H7 (cell line): ENCODE results near the gene COL27A1. TPM values are rescaled to one million over a fixed set of nuclear protein-coding genes. Genes with fewer than 3 reads are reported as not detected.

Experiments used
- DNase-seq: peaks from one replicate; pipeline ENCODE4 v3.0.0; 2012
- H3K27me3 ChIP-seq: 2 replicates; pipeline ENCODE4 v1.6.0; 2011; ENCODE audit warnings: mild to moderate bottlenecking, low read length; ENCODE audit not compliant: control insufficient read depth, insufficient read depth
- H3K36me3 ChIP-seq: replicated peaks from 2 replicates; pipeline ENCODE4 v1.5.1; 2011; ENCODE audit warnings: low read length; ENCODE audit not compliant: control insufficient read depth, insufficient read depth
- H3K4me3 ChIP-seq: 2 replicates; pipeline ENCODE4 v1.5.1; 2011; ENCODE audit warnings: low read depth, mild to moderate bottlenecking, control low read depth, low read length, moderate library complexity; ENCODE audit not compliant: insufficient read depth
- total RNA-seq: library from RNA; depleted of rRNA; stranded (reverse); fragments of >200 nt; shearing (Covaris generic); gene quantifications from 2 replicates; pipeline ENCODE4 v1.2.3, GENCODE V29; 2014

COL27A1 gene
- total RNA-seq, 1 experiment from 2014 or later, result 10.5 TPM

GRCh38 chr9:114174876-114175771 is 19.8 kb downstream of the COL27A1 start:
- no peaks in the 10 kb centered on the region for H3K27me3 ChIP-seq
- no peaks in the 10 kb centered on the region for H3K36me3 ChIP-seq
- DNase-seq, result peak; percentile 64
- no peak overlapping the region for H3K4me3 ChIP-seq

DNA sequence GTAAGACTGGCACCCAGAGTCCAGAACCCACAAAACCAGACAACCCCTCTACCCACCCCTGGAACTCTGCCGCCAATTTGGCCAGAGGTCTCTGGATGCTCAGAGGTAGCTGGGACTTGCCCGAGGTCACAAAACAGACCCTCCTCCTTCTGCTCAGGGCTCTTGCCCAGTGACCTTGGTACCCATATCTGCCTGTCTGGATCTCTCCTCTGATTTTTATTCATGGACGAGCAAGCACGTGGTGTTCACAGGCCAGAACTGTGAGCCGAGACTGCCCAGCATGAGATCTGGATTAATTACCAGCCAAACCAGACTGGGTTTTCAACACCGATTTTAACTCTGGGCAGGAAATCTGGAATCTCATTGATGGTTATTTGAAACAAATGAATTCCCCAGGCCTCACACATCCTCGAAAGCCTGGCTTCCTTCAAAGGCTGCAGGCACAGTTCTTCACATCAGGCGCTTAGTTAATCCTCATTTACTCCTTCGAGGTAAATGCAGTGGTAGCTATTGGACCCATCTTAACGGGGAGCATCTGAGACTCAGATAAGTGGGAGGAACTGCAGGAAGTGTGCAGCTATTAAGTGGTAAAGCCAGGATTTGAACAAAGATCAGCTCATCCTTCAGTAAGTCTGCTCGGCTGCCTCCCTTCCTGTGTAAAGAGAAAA is 21.4 kb downstream of the COL27A1 start:
- no peak for DNase-seq
- no peaks in the 10 kb centered on the region for H3K27me3 ChIP-seq
- H3K4me3 ChIP-seq, result no peak overlapping the region
- no peaks in the 10 kb centered on the region for H3K36me3 ChIP-seq

GRCh38 chr9:114177423-114178064 is 22.2 kb downstream of the COL27A1 start:
- Histone ChIP-seq H3K36me3 (no peaks in the 10 kb centered on the region), H3K4me3 (no peak overlapping the region), H3K27me3 (no peaks in the 10 kb centered on the region)
- DNase-seq, result no peak

- DNase-seq, result no peak
- Histone ChIP-seq H3K27me3 (no peaks in the 10 kb centered on the region), H3K4me3 (no peak overlapping the region), H3K36me3 (no peaks in the 10 kb centered on the region)
Measured at GRCh38 chr9:114178076-114178475, 22.7 kb downstream of the COL27A1 start.

DNA sequence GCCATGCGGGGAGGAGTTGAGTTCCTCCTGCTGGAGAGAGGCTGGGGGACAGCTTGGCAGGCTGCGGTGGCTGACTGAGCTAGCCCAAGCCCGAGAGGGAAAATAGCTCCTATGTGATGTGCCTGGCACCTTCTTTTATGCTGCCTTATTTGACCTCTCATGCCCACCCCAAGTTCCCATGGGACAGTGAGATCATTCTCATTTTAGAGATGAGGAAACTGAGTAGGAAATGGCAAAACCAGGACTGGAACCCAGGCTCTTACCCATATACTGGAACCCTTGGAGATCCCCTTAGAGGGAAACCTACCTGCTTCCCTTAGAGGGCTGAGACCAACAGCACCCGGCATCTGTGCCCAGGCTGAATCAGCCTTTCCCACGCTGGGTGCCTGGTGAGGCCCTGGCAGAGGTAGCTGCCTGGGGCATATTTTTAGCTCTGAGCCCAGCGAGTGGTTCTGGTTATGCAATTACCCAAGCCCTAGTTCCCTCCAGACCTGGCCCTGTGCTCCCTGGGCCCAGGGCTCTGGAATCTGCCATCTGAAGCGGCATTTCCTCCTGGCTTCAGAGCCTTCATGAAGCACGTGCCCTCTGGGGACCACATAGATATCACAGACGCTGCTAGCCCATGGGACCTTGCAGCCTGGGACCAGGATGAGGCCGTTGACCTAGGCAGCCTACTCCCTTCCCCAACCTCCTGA is 23.6 kb downstream of the COL27A1 start:
- no peak for DNase-seq

GRCh38 chr9:114179516-114179915 is 24.2 kb downstream of the COL27A1 start:
- no peak for DNase-seq
- H3K27me3 ChIP-seq, result no peaks in the 10 kb centered on the region
- H3K36me3 ChIP-seq, result peaks cover 1% of the 10 kb centered on the region; the same call in 1 of the 2 replicates
- no peak overlapping the region for H3K4me3 ChIP-seq

More for the DNA sequence above, 23.6 kb downstream of the COL27A1 start:
- Histone ChIP-seq H3K36me3 (no peaks in the 10 kb centered on the region), H3K4me3 (no peak overlapping the region), H3K27me3 (no peaks in the 10 kb centered on the region)

GRCh38 chr9:114180696-114181606 is 25.6 kb downstream of the COL27A1 start:
- H3K27me3 ChIP-seq, result no peaks in the 10 kb centered on the region
- H3K36me3 ChIP-seq, result peaks cover 2% of the 10 kb centered on the region; the same call in 1 of the 2 replicates
- H3K4me3 ChIP-seq, result no peak overlapping the region
- no peak for DNase-seq

- H3K36me3 ChIP-seq, result peaks cover 4% of the 10 kb centered on the region; the same call in 1 of the 2 replicates
- no peak for DNase-seq
- no peak overlapping the region for H3K4me3 ChIP-seq
- H3K27me3 ChIP-seq, result no peaks in the 10 kb centered on the region
Measured at GRCh38 chr9:114181607-114182409, 26.5 kb downstream of the COL27A1 start.

DNA sequence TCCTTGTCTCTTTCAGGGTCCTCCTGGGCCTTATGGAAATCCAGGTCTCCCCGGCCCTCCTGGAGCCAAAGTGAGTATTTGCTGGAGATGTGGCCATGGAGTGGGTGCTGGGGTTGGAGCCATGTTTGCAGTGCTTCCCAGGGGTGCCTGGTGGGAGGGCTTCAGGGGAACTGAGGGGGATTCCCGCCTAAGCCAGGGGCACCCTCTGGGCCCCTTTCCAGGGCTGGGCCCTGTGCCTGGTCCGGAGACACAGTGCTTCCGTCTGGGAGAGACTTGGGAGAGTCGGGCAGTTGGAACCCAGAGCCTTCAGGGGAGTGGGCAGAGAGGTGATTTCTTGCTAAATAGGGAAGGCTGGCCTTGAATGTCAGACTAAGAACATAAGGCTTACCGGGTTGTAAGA is 27.7 kb downstream of the COL27A1 start:
- peaks cover 4% of the 10 kb centered on the region; the same call in 1 of the 2 replicates for H3K36me3 ChIP-seq
- H3K4me3 ChIP-seq, result no peak overlapping the region
- no peaks in the 10 kb centered on the region for H3K27me3 ChIP-seq
- DNase-seq, result no peak

DNA sequence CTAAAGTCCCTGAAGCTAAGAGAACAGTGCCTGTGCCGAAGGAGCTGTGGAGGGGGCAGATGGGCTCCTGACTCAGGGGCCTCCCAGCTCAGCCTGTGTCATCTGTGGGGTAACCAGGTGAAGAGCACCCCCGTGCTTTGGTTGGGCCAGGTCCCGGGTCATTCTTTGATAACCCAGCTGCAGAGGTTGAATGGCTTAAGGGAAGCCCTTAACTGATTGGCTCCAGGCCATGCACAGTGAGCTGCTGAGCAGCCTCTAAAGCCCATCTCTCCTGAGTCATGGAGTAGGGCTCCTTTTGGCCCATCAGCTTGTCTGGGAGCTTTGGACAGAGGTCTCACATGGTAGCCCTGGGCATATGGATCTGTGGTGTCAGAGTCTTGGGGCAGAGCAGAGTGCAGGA is 28.7 kb downstream of the COL27A1 start:
- DNase-seq, result no peak
- Histone ChIP-seq H3K4me3 (no peak overlapping the region), H3K36me3 (peaks cover 4% of the 10 kb centered on the region; the same call in 1 of the 2 replicates), H3K27me3 (no peaks in the 10 kb centered on the region)

GRCh38 chr9:114184866-114185265 is 29.5 kb downstream of the COL27A1 start:
- peaks cover 4% of the 10 kb centered on the region; the same call in 1 of the 2 replicates for H3K36me3 ChIP-seq
- no peak for DNase-seq
- H3K4me3 ChIP-seq, result no peak overlapping the region
- no peaks in the 10 kb centered on the region for H3K27me3 ChIP-seq

DNA sequence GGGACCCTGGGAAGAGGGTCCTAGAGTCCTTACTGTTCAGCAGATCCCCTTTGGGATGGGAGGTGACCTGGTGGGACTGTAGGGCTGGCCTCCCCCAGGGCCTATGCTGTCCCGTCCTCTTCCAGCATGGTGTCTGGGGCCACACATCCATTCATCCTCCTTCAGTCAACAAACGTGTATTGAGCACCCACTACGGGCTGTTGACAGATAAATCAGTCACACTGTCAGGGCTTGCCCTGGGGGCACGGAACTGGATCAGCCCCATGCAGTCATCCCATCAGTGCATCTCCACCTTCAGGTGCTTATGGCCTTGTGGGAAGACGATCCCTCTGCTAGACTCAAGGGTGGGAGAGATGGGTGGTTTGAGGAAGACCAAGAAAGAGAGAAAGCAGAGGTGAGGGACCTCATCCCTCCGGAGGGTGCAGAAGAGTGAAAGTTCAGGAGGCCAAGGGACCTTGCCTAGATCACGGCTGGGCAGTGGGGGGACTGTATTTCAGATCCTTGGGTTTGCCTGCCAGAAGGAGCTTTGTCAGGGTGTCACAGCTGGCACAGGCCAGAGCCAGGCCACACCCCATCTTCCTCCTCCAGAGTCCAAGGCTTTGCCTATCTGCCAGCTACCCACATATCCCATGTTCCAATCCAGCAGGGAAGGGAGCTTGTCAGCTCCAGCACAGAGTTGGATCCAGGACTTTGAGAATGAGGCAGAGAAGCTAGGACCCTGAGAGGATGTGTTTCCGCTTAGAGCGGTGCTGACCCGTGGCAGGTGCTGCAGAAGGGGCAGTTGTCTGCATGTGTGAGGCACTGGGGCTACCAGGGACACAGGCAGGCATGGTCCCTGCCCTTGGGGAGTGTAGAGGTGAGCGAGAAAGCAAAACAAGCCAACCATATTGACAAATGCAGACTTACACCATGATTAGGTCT is 30.5 kb downstream of the COL27A1 start:
- Histone ChIP-seq H3K27me3 (no peaks in the 10 kb centered on the region), H3K36me3 (peaks cover 4% of the 10 kb centered on the region; the same call in 1 of the 2 replicates), H3K4me3 (no peak overlapping the region)
- no peak for DNase-seq
